HEK293T (cell line): ENCODE data around the gene A2ML1.

Source experiments
- BHLHE40 ChIP-seq: fragments of 450-650 bp; IDR thresholded peaks from 2 replicates; pipeline ENCODE4 v1.6.1; 2016; ENCODE audit warnings: mild to moderate bottlenecking, moderate library complexity, borderline replicate concordance
- CTBP1 ChIP-seq: fragments of 450-650 bp; IDR thresholded peaks from 2 replicates; pipeline ENCODE4 v1.6.1; 2016; ENCODE audit warnings: borderline replicate concordance
- FOXA1 ChIP-seq: fragments of 450-650 bp; IDR thresholded peaks from 2 replicates; pipeline ENCODE4 v1.6.1; 2016; ENCODE audit warnings: mild to moderate bottlenecking
- FOXM1 ChIP-seq: fragments of 450-650 bp; IDR thresholded peaks from 2 replicates; pipeline ENCODE4 v1.6.1; 2017; ENCODE audit warnings: mild to moderate bottlenecking, borderline replicate concordance
- HDGF ChIP-seq: fragments of 450-650 bp; IDR thresholded peaks from 2 replicates; pipeline ENCODE4 v1.6.1; 2017; ENCODE audit warnings: antibody characterized with exemption, borderline replicate concordance
- SP1 ChIP-seq: fragments of 450-650 bp; IDR thresholded peaks from 2 replicates; pipeline ENCODE4 v1.6.1; 2017
- TARDBP ChIP-seq: fragments of 450-650 bp; IDR thresholded peaks from 2 replicates; pipeline ENCODE4 v1.6.1; 2016
- ZNF384 ChIP-seq: fragments of 450-650 bp; IDR thresholded peaks from 2 replicates; pipeline ENCODE4 v1.6.1; 2016
- TF ChIP-seq, protein P1 (sequence below): fragments of 450-650 bp; IDR thresholded peaks from 2 replicates; pipeline ENCODE4 v1.6.1; 2016

DNA sequence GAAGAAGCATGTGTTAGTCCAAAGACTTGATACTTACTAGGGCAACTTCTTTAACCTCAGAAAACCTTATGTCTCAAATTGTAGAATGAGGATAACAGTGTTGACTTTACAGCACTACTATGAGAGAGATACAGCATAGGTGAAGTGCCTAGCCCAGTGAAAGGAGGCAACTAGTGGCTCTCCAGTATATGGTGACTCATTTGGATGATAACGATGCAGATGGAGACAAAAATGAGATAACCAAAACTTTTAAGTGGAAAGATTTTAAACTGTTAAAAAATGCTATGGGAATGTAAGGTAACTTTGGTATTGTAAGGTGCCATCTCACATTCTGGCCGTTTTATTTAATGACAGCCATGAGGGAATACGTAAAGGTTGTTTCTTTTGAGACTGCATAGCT lies 94.6 kb downstream of the A2ML1 start:
- TF ChIP-seq, protein P1, sequence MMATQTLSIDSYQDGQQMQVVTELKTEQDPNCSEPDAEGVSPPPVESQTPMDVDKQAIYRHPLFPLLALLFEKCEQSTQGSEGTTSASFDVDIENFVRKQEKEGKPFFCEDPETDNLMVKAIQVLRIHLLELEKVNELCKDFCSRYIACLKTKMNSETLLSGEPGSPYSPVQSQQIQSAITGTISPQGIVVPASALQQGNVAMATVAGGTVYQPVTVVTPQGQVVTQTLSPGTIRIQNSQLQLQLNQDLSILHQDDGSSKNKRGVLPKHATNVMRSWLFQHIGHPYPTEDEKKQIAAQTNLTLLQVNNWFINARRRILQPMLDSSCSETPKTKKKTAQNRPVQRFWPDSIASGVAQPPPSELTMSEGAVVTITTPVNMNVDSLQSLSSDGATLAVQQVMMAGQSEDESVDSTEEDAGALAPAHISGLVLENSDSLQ: no peak
- no peak for TF ChIP-seq HDGF
- TF ChIP-seq TARDBP: no peak
- TF ChIP-seq ZNF384: no peak
- no peak for TF ChIP-seq SP1
- no peak for TF ChIP-seq FOXM1
- TF ChIP-seq CTBP1: no peak
- no peak for TF ChIP-seq FOXA1
- TF ChIP-seq BHLHE40: no peak
